GM12801 (cell line): ENCODE data around the gene C1orf35.

Experiments
- CTCF ChIP-seq: IDR thresholded peaks from one replicate; pipeline ENCODE4 v1.5.1; 2011; ENCODE audit warnings: control low read depth; ENCODE audit not compliant: insufficient read length; ENCODE audit errors: extremely low read depth

The C1orf35 gene

GRCh38 chr1:228061411-228062084 is 41.6 kb downstream of the C1orf35 start:
- TF ChIP-seq CTCF, result no peak

- TF ChIP-seq CTCF, result no peak
Observed at GRCh38 chr1:228060458-228061190, 42.5 kb downstream of the C1orf35 start.

- no peak for TF ChIP-seq CTCF
Observed at GRCh38 chr1:228059634-228060457, 43.3 kb downstream of the C1orf35 start.

- no peak for TF ChIP-seq CTCF
Observed at GRCh38 chr1:228058949-228059633, 44.0 kb downstream of the C1orf35 start.

GRCh38 chr1:228058172-228058948 is 44.8 kb downstream of the C1orf35 start:
- TF ChIP-seq CTCF, result no peak
